ENCODE data around the gene VNN1.
A peak's percentile ranks its signal among the peaks of the same experiment; 100 is the strongest.
"Not testable (repeated sequence)": the region's sequence is repeated elsewhere in the genome, so short reads cannot be mapped to it uniquely, and the experiment has no call there.

Gene VNN1

GRCh38 chr6:132719736-132720448 lies 6.0 kb upstream of the VNN1 start:
- no peak for DNase-seq

GRCh38 chr6:132715881-132716637 lies 2.2 kb upstream of the VNN1 start:
- no peak for DNase-seq

GRCh38 chr6:132715204-132715603 lies 1.3 kb upstream of the VNN1 start:
- no peak for DNase-seq

DNA sequence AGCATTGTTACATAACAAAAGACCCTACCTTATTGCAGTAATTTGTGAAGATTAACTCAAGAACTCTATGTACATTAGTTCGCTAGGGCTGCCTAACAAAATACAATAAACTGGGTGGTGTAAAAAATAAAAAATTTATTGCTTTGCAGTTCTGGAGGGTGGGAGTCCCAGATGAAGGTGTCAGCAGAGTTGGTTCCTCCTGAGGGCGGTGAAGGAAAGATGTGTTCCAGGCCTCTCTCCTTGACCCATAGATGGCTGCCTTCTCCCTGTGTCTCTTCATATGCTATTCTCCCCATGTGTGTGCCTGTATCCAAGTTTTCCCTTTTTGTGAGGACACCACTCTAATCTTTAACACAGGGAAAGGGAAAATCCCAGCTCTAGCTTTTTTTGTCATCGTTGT lies 305 bp upstream of the VNN1 start:
- DNase-seq = no peak

DNA sequence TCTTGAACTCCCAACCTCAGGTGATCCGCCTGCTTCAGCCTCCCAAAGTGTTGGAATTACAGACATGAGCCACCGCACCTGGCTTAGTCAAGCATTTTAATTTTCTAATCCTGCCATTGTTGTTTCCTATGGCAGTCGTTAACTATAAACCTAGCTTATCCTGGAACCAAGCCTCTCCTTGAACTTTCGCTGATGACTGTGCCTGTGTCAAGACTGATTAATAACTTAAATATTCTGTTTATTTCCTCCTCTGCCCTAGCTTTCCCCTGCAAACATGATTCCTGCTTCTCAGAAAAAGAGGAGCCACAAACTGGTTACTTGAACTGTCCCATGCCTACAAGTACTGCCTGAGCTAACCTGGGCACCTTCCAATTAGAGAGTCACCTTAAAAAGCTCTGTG lies 1.5 kb downstream of the VNN1 start:
- DNase-seq = no peak

DNA sequence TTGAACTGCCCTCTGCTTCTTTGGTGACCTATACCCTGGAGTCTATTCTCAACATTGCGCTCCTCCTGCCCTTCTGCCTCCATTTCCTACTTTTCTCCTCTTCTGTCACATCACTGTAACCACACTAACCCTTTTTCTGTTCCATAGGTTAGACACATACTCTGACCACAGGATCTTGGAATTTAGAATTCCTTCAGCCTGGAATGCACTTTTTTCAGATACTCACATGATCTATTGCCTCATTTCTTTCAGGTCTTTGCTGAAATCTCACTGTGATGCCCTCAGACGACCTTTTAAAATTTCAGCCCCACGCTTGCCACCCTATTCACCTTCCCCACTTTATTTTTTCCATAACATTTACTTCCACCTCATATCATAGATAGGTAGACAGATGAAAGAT lies 5.1 kb downstream of the VNN1 start:
- DNase-seq = no peak

- DNase-seq = no peak
Measured at GRCh38 chr6:132708002-132708401, 5.9 kb downstream of the VNN1 start.

DNA sequence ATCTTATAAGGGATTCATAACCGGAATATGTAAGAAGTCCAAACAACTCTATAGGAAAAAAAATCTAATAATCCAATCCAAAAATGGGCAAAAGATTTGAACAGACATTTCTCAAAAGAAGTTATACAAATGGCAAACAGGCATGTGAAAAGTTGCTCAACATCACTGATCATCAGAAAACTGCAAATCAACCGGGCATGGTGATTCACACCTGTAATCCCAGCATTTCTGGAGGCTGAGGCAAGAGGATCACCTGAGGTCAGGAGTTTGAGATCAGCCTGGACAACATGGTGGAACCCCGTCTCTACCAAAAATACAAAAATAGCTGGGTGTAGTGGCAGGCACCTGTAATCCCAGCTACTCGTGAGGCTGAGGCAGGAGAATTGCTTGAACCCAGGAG lies 7.1 kb downstream of the VNN1 start:
- DNase-seq = not testable (repeated sequence)

- DNase-seq = no peak
Measured at GRCh38 chr6:132703936-132704335, 9.9 kb downstream of the VNN1 start.

DNA sequence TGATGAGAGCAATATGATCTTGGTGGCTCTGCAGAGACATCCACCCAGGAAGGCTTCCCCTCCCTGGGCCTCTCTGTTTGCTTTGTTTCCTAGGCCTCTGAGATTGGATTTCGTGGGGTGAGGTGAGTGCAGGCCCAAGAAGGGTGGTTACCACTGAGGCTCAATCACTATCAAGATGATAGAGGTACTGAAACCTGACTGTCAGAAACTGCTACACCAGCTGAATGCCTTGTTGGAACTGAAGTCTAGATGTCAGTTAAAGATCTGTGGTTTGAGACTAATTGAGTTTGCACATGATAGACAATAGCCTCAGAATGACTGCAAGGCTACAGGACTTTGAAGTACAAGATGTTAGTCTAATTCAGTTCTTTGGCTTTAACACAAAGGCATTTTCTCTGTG lies 15.2 kb downstream of the VNN1 start:
- DNase-seq = no peak

DNA sequence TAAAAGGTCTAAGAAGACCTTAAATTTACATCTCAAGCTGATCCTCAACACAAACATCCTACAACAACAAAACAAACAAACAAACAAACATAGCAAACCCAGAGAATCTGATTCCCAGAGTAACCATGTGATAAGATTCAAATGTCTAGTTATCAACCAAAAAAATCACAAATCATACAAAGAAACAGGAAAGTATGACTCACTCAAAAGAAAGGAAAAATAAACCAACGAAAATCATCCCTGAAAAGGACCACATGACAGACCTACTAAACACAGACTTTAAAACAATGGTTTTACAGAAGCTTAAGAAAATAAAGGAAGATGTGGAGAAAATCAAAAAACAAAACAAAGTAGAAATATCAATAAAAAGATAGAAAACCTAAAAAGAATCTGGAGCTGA lies 18.1 kb downstream of the VNN1 start:
- DNase-seq = no peak

GRCh38 chr6:132693478-132693877 lies 20.4 kb downstream of the VNN1 start:
- DNase-seq = no peak

- no peak for DNase-seq
Measured at GRCh38 chr6:132690678-132691077, 23.2 kb downstream of the VNN1 start.

DNA sequence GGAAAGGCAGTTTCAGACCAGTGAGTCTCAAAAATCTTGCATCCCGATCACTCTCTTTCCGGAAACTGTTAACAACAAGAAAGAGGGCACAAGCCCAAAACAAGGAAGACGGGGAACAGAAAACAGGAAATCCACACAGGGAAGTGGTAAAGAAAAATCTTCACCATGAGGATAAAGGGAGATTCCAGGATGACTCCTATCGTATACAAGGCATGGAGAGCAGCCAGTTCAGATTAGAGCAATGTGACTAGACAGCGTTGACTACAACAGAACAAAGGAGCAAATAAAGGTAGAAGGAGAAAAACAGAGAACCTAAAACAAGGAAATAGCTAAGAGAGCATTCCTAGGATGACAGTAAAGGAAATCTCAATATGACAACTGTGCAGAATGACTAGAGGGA lies 26.5 kb downstream of the VNN1 start:
- no peak for DNase-seq

- no peak for DNase-seq
Measured at GRCh38 chr6:132686531-132686930, 27.3 kb downstream of the VNN1 start.

GRCh38 chr6:132685009-132685408 lies 28.8 kb downstream of the VNN1 start:
- no peak for DNase-seq

- DNase-seq = no peak
Measured at GRCh38 chr6:132684272-132684671, 29.6 kb downstream of the VNN1 start.

GRCh38 chr6:132683543-132683942 lies 30.3 kb downstream of the VNN1 start:
- DNase-seq = no peak

DNA sequence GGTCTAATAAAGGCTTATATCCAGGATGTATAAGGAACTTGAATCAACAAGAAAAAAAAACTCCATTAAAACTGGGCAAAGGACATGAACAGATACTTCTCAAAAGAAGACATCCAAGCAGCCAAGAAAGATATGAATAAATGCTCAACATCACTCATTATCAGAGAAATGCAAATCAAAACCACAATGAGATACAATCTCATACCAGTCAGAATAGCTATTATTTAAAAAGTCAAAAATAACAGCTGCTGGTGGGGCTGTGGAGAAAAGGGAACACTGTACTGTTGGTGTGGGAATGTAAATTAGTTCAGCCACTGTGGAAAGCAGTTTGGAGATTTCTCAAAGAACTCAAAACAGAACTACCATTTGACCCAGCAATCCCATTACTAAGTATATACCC lies 34.8 kb downstream of the VNN1 start:
- not testable (repeated sequence) for DNase-seq

DNA sequence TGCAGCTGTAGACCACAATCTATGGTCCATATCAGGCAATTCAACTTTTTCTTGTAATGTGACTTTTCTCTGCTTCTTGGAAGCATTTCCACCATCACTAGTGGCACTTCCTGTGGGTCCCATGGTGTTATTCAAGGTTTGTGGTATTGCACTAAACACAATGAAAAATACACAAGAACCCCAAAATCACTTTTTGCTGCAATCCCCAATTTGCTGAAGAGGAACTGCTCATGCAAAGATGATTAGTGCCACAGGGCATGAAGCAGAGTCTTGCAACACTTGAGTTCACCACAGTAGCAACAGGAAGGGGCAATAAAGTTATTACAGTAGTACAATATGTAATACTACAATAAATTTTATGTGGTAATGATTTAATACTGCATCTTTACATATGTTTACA lies 38.1 kb downstream of the VNN1 start:
- DNase-seq = no peak

GRCh38 chr6:132675002-132675401 lies 38.9 kb downstream of the VNN1 start:
- DNase-seq = no peak

DNA sequence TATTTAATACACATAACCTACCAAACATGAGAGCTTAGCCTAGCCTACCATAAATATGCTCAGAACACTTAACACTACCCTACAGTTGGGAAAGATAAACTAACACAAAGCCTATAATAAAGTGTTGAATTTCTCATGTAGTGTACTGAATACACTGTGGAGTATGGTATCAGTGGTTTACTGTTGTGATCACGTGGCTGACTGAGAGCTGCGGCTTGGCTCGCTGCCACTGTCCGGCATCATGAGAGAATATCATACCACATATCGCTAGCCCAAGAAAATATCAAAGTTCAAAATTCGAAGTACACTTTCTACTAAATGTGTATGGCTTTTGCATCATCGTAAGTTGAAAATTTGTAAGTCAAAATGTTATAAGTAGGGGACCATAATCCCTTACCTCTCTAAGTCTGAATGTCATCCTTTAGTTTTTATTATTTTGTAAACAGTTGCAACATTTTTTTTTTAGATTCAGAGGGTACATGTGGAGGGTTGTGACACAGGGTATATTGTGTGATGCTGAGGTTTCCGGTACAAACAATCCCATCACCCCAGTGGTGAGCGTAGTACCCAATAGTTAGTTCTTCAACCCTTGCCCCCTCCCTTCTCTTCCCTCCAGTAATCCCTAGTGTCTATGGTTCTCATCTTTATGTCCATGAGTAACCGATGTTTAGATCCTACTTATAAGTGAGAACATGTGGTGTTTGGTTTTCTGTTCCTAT lies 40.3 kb downstream of the VNN1 start:
- no peak for DNase-seq

DNA sequence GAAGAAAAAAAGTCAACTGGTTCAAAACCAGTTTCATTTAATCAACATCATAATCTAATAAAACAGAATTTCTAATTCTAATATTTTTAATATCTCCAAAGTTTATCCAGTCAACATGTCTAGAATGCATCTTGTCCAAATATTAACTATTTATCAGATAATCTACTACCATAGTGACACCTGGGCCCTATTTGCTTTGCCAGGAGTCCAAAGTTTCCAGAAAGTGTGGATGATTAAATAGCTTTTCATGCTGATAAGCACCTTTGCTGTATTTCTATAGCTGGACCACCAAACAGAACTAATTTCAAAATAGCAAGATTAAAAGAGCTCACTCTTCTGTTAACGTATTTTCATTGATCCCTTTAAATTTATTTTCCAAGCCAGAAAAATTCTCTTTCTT lies 42.6 kb downstream of the VNN1 start:
- DNase-seq = no peak

- DNase-seq = peak; percentile 23
Measured at GRCh38 chr6:132669690-132670291, 44.1 kb downstream of the VNN1 start.
